ENCODE results near the gene RAF1. TPM values are rescaled to one million over a fixed set of nuclear protein-coding genes. Genes with fewer than 3 reads are reported as not detected.
A peak's percentile ranks its signal among the peaks of the same experiment; 100 is the strongest.

The RAF1 gene
- total and polyA plus RNA-seq, 9 of the 15 experiments (the other 6 are each of a cell fraction or from before 2014, with no cell fraction given), result 28.0 to 183 (median 85.6) TPM

DNA sequence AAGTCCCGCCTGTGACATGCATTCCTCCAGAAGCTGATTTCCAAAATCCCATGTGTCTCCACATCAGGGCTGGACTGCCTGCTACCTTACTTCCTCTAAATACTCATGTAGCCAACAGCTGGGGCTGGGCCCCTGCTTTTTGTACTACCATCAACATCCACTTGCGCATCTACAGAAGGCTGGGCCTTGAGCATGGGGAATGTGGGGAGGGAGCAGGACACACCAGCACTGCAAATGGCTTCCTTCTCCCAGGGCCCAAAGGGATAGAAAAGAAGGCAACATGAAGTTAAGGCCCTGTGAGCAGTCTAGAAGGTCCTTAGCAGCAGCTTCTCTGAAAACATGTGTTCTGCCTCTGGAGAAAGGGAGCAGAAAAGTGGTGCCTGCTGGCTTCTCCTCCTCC lies 79.8 kb downstream of the RAF1 start:
- Histone ChIP-seq H3K4me3 (no peak overlapping the region), H3K9me1 (ENCODE audit: control insufficient read depth, insufficient read depth, low read length) (no peaks in the 10 kb centered on the region), H3K9me3 (replicated peaks; ENCODE audit: control insufficient read depth, insufficient read depth, low read depth, low read length) (no peaks in the 10 kb centered on the region), H2AFZ (ENCODE audit: low read depth, low read length) (no peak overlapping the region), H3K4me1 (replicated peaks in 1 of 2; ENCODE audit: control insufficient read depth in 2 of 2, insufficient read depth in 2 of 2, low read length in 2 of 2) (no peaks in the 10 kb centered on the region; a peak in 2 of 5 replicates), H3K27ac (ENCODE audit: extremely low read depth, low read depth, low read length) (no peak overlapping the region), H4K20me1 (replicated peaks; ENCODE audit: control insufficient read depth, insufficient read depth, low read length) (peaks cover 19% of the 10 kb centered on the region; the same call in 1 of the 2 replicates), H3K27me3 (ENCODE audit: control insufficient read depth in 2 of 2, insufficient read depth in 2 of 2, low read length in 2 of 2) (no peaks in the 10 kb centered on the region), H3K4me2 (ENCODE audit: insufficient read depth, low read length) (no peak overlapping the region), H3K9ac (ENCODE audit: insufficient read depth in 1 of 2, low read depth in 2 of 2, low read length in 2 of 2) (no peak overlapping the region), H3K79me2 (ENCODE audit: control insufficient read depth, insufficient read depth, low read length) (no peaks in the 10 kb centered on the region), H3K36me3 (ENCODE audit: control insufficient read depth, insufficient read depth, low read length) (peaks cover 96% of the 10 kb centered on the region)
- intact Hi-C loops (cut with micrococcal nuclease) (no loop called here), in situ Hi-C loops (cut with MboI) (no loop called here)
- CTCF ChIA-PET (ENCODE audit: low intra/inter-chr PET ratio), result no interaction called here
- ATAC-seq (peak; percentile 2; the same call in 2 of the 3 replicates), FAIRE-seq (no peak), DNase-seq (ENCODE audit: extremely low read depth in 1 of 4, low spot score in 3 of 4) (no peak)
- BruUV-seq (replicated peaks), result no TSS peak
- POLR2A ChIA-PET, result interaction anchor here (0.6 to 1.7 kb wide), 14 partner anchors 10 to 248 kb away, joined by 3 to 7 read pairs (median 4); no protein-coding TSS in a partner anchor
- 97% methylated on average over 2 of the region's 2 CpGs for WGBS (ENCODE audit: insufficient coverage, low coverage, missing lambda C conversion rate)
- TF ChIP-seq CHD2 (IDR thresholded peaks at IDR 0.05; ENCODE audit: low read depth, low read length) (no peak), SRSF9 (IDR thresholded peaks at IDR 0.05; ENCODE audit: borderline replicate concordance, low read depth, low read length) (no peak), PCBP1 (IDR thresholded peaks at IDR 0.05; ENCODE audit: low read depth, low read length, poor library complexity, severe bottlenecking) (no peak), PCBP2 (IDR thresholded peaks at IDR 0.05; ENCODE audit: low read depth, low read length, poor library complexity, severe bottlenecking) (no peak), ZNF274 (IDR thresholded peaks at IDR 0.05; ENCODE audit: borderline replicate concordance, low read depth, low read length) (no peak), NR2F6 (CRISPR knock-in tag; IDR thresholded peaks at IDR 0.05) (no peak), MNT (conservative IDR thresholded peaks at IDR 0.05) (no peak), STAG1 (CRISPR knock-in tag; IDR thresholded peaks at IDR 0.05; ENCODE audit: borderline replicate concordance) (0 out of 2 replicates have a peak, but pooled peaks have one; percentile 14), RBM22 (IDR thresholded peaks at IDR 0.05; ENCODE audit: low read depth, low read length, poor library complexity, severe bottlenecking) (peak; percentile 7), POLR2AphosphoS5 (IDR thresholded peaks at IDR 0.05; ENCODE audit: control insufficient read depth, insufficient read depth, low read depth, low read length) (peak; percentile 8), POLR2A (conservative IDR thresholded peaks at IDR 0.05) (peak; percentile 62; the same call in 1 of the 2 replicates), POU5F1 (IDR thresholded peaks at IDR 0.05; ENCODE audit: borderline replicate concordance, low read depth, low read length, partially characterized antibody) (no peak), SREBF2 (CRISPR knock-in tag; IDR thresholded peaks at IDR 0.05) (no peak), HDAC2 (IDR thresholded peaks at IDR 0.05) (no peak), C11orf30 (IDR thresholded peaks at IDR 0.05; ENCODE audit: low read depth) (no peak), RREB1 (CRISPR knock-in tag; IDR thresholded peaks at IDR 0.05) (no peak), FOS (IDR thresholded peaks at IDR 0.05; ENCODE audit: extremely low read depth, insufficient read length) (no peak)

All from K562 (cell line).